NOMO-1 treated with dmso at 0.1 percent for 144 hours (cell line): ENCODE results near the gene GTPBP6.
"Not testable (repeated sequence)": the region's sequence is repeated elsewhere in the genome, so short reads cannot be mapped to it uniquely, and the experiment has no call there.

ENCODE experiments used
- DNase-seq: peaks from one replicate; lab custom pipeline; 2025; ENCODE audit not compliant: unreplicated experiment; lab: John Stamatoyannopoulos, UW

GTPBP6 gene

GRCh38 chrX:318068-318738, 393 bp downstream of the GTPBP6 start:
- no peak for DNase-seq

DNA sequence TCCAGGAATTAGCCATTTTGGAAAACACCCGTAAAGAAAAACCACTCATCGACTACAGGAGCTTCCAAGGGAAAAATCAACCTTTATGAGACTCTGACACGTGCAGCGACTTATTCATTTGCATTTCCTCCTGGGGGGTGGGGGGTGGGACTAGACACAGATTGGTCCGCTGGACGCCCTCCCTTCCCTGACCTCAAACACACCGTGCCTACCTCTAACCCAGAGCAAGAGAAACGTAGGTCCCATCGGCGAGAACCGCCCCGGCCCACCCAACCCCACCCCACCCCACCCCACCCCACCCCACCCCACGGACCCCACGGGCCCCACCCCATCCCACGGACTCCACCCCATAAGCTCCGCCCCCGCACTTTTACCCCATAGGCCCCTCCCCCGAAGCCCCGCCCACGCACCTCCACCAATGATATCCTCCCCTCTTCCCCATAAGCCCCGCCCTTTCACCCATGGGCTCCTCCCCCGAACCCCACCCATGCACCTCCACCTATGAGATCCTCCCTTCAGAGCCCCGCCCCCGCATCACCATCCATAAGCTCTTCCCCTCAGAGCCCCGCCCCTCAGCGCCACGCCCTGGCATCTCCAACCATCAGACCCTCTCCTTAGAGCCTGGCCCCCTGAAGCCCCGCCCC, 1.1 kb downstream of the GTPBP6 start:
- no peak for DNase-seq

- no peak for DNase-seq
Measured at GRCh38 chrX:316351-317325, 2.0 kb downstream of the GTPBP6 start.

DNA sequence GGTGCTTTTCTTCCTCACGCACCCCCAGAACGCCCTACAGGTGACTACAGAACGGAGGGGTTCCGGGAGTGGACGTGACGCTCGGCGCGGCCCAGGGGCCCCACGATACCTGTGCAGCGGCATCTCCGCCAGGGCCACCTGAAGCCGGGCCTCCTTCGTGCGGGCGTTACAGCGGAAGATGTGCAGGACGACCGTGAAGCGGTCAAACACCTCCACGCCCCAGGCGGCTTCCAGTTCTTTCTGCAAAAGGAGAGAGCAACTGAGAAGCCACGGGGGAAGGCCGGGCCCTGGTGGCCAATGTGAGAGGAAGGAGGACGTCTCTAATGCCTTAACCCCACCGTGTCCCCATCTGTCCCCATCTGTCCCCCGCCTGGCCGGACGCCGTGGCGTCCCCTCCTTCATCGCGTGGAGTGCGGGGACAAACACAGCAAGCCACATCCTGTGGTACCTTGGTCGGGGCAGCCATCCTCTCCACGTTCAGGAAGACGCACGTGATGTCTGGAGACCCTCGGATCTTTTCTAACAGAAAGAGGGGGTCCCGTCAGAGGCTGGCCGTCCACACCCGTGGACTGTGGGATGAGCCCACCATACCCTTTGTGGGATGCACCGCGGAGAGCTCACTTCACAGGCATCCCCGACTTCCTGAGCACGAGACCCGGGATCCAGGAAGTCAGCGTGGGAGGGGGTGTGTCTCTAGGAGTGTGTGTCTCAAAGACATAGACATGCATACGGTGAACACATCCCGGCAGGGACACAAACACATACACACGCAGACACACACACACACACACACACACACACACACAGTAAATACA, 3.6 kb downstream of the GTPBP6 start:
- DNase-seq = no peak

DNA sequence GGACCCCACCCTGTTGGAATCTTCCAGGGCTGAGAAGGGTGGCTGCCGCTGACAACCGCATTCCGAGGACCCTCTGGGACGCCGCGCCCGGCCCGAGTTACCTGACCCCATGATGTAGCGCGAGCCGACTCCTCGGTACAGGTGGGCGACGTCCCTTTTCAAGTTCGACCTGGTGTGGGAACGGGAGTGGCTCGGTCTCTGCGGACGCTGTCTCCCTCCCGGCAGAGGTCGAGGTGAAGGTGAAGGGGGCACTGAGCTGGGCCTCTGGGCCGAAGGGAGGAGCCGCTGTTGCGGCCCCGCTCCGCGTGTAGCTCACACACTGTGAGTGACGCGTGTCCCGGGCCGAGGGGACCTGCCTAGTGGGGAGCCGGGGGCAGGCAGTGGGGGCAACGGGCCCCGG, 4.5 kb downstream of the GTPBP6 start:
- no peak for DNase-seq

DNA sequence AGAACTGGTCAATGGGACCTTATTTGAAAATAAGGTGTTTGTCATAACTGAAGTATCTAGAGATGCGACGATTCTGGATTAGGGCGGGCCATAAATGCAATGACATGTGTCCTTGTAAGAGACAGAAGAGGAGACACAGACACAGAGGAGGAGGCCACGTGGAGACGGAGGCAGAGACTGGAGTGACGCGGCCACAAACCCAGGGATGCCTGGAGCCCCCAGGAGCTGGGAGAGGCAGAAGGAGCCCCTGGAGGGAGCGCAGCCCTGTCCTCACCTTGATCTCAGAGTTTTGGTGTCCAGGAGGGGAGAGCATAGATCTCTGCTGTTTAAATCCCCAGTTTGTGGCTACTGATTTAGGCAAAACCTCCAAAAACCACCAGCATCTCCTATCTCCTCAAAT, 5.0 kb downstream of the GTPBP6 start:
- no peak for DNase-seq

DNA sequence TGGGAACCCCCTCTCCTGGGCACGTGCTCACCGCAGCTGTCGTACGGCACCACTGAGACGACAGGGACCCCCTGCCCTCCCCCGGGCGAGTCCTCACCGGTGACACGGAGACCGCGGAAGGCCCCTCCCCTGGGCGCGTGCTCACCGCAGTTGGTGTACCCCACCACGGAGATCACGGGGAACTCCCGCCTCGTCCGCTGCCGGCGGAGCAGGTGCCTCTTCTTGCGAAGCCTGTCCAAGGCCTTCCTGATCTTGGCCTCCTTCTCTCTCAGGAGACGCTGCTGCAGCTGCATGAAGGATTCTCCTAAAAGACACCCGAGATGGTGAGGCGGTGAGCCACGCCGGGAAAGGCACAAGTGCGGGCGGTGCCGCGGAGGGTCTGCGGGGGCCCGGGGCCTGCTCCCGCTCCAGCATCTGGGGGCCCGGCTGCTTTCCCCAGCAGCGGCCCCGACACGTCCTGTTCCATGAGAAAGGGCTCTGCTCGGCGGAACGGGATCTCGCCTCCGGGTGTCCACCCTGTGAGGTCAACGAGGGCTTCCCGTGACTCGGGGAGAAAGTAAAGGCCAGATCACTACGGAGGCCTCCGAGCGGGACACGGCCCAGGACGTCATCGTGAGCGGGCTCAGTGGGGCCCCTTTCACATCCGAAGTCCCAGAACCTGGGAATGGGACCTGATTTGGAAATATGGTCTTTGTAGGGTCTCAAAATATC, 5.8 kb downstream of the GTPBP6 start:
- no peak for DNase-seq

DNA sequence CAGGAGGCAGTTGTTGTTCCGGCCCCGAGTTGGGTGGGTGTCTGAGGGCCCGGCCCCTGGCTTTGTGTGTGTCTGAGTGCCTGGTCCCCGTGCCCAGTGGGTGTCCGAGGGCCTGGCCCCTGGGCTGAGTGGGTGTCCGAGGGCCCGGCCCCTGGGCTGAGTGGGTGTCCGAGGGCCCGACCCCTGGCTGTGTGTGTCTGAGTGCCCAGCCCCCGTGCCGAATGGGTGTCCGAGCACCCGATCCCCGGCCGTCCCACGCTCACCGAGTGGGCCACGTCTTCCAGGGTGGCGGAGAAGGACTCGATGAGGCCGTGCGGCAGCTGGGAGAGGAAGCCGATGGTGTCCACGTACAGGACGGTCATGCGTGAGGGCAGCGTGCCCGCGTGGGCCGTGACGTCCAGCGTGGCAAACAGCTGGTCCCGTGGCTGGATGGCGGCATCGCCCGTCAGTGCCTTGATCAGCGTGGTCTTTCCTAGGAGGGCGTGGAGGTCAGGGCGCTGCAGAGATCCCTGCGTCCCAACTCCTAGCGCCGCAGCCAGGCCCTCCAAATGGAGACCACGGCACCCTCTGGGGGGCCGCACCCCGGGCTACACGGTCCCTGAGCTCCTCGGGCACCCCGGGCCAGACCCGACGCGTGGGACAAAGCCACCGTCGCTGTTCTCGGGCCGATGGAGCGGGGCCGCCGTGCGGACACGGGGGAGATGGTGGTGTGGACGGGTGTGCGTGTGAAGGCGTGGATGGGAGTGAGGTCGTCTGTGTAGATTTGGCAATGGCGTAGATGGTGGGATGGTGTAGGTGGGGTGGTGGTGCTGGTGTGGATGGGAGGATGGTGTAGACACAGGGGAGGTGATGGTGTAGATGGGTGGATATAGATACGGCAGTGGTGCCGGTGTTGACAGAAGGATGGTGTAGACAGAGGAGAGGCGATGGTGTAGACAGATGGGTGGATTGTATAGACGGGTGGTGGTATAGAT, 7.2 kb downstream of the GTPBP6 start:
- DNase-seq = no peak

GRCh38 chrX:310621-311155, 7.9 kb downstream of the GTPBP6 start:
- no peak for DNase-seq

DNA sequence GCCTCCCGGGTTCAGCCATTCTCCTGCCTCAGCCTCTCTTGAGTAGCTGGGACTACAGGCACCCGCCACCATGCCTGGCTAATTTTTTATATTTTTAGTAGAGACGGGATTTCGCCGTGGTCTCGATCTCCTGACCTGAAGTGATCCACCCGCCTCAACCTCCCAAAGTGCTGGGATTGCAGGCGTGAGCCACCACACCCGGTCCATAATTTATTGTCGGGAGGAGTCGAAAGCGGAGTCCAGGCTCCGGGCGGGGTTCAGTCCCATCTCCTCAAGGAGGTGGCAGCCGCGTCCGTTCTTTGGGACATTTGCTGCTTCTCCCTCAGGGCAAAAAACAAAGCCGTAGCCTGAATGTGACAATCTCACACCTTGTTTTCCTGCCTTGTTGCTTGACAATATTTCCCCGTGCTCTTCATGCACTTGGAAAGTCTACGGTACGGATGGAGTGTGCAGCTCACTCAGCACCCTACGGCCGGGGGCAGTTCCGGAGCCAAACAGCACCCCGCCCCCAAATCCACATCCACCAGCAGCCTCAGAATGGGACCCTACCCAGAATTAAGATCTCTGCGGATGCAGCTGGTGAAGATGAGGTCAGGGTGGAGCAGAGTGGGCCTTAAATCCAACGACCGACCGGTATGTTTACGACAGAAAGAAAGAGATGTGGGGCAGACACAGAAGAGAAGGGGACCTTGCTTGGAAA, 9.6 kb downstream of the GTPBP6 start:
- DNase-seq = no peak

DNA sequence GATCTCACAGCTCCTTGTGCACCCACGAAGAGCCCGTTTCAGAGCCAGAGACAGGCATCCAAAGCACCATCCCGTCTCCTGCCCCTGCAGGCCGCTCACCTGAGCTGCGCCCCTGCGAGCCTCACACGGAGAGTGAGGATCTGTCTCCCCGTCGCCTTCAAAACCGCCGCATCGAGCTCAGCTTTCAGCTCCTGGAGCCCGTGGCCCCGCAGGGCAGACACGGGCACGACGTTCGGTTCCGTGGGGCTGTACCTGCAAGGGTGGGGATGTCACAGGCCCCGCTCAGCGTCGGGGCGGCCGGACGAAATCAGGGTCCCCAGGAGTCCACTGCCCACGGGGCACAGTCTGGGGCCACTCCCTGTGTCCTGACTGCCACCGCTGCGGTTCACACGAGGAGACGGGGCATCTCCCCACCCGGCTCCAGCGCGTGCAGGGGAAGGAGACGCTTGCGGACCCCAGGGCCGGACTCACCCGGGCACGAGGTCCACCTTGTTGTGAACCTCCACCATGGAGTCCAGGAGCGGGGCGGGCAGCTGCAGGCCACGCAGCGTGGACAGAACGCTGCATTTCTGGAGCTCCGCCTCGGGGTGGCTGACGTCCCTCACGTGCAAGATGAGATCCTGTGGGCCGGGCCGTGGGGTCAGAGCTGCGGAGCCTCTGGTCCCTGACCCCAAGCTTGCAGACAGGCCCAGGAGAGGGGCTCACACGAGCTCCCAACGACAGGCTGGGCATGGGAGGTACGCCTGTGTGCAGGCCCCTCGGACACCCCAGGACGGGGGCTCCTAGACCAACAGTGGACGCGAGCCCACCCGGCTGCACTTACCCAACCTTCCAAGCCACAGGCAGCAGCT, 11.1 kb downstream of the GTPBP6 start:
- DNase-seq = no peak

DNA sequence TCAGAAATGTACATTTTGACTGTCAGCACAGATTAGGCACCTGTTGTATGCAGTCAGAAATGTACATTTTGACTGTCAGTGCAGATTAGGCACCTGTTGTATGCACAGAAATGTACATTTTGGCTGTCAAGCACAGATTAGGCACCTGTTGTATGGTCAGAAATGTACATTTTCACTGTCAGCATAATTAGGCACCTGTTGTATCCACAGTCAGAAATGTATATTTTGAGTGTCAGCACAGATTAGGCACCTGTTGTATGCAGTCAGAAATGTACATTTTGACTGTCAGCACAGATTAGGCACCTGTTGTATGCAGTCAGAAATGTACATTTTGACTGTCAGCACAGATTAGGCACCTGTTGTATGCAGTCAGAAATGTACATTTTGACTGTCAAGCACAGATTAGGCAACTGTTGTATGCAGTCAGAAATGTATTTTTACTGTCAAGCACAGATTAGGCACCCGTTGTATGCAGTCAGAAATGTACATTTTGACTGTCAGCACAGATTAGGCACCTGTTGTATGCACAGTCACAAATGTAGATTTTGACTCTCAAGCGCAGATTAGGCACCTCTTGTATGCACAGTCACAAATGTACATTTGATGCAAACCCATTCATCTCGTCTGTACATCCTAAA, 11.9 kb downstream of the GTPBP6 start:
- not testable (repeated sequence) for DNase-seq

- DNase-seq = not testable (repeated sequence)
Measured at GRCh38 chrX:305781-306613, 12.6 kb downstream of the GTPBP6 start.

DNA sequence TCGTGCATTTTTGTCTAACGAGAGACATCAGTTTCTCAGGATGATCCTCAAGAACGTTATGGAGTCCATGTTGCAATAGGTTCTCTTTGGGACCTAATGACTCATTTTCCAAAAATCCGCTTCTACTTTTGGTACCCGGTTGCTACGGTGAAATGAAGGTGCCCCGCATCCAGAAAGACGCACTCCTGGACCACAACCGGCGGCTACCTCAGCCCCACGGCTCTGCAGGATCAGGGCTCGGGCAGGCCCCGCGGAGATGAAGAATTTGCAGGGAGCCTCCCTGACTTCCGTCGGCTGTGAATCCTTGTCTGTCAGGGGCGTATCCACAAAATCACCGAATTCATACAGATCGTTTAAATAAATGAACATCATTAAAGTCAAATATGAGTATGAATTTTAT, 15.6 kb downstream of the GTPBP6 start:
- no peak for DNase-seq

GRCh38 chrX:300334-300733, 18.3 kb downstream of the GTPBP6 start:
- DNase-seq = no peak

- DNase-seq = no peak
Measured at GRCh38 chrX:298993-299392, 19.6 kb downstream of the GTPBP6 start.
